ENCODE data around the gene FAM53B.

- TF ChIP-seq EZH2 (IDR thresholded peaks at IDR 0.05; ENCODE audit: insufficient read depth, poor library complexity, severe bottlenecking), result no peak
- TF ChIP-seq EZH2phosphoT487 (IDR thresholded peaks at IDR 0.05; ENCODE audit: insufficient read depth, low read depth), result no peak
Observed at GRCh38 chr10:124604214-124605000, 139.8 kb downstream of the FAM53B start.
